ACHN (cell line): ENCODE results near the gene PER2.

Experiments
- DNase-seq: peaks from one replicate; pipeline ENCODE4 v3.0.0-alpha.2; 2015
- in situ Hi-C: cut with HindIII; loops from 2 replicates; pipeline ENCODE4 v1.10.0; 2017; ENCODE audit warnings: low sequenced_read_pairs, low pct_ligation_motif_present, low pct_unique_long_range_greater_than_20kb

PER2 gene

DNA sequence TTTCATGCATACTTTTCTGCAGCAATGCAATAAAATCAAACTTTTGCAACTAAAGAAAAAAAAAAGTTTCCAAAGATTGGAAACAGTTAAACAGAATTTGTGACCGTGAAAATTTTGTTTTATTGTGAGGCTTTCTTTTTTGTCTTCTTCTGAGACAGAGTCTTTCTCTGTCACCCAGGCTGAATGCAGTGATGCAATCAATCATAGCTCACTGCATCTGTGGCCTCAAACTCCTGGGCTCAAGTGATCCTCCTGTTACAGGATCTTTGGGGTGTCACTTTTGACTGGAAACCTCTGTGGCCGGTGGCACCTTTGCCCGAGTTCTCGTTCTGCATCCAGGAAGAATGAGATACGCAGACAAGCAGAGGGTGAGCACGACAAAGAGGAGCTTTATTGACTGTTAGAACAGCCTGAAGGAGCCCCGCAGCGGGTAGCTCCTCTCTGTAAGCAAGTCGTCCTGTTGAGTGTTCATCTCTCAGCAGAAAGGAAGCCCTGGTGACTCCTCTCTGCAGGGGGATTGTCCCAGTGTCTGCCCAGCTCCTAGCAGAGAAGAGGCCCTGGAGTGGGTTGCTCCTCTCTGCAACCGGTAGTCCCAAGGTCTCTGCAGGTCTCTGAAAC, 68.0 kb downstream of the PER2 start:
- in situ Hi-C loops = no loop called here
- DNase-seq = no peak

GRCh38 chr2:238216651-238217184, 71.7 kb downstream of the PER2 start:
- no peak for DNase-seq
- in situ Hi-C loops = no loop called here

GRCh38 chr2:238207006-238207405, 81.4 kb downstream of the PER2 start:
- no peak for DNase-seq
- in situ Hi-C loops = no loop called here

GRCh38 chr2:238203973-238204683, 84.3 kb downstream of the PER2 start:
- in situ Hi-C loops = no loop called here
- no peak for DNase-seq

- in situ Hi-C loops = no loop called here
These were observed 85.1 kb downstream of the PER2 start, which contains the start of gene ILKAP for GRCh38 chr2:238203094-238203972. TSS of gene ILKAP (minus strand) at chr2:238203695. CDS start at chr2:238203553, 142 bp downstream.

DNA sequence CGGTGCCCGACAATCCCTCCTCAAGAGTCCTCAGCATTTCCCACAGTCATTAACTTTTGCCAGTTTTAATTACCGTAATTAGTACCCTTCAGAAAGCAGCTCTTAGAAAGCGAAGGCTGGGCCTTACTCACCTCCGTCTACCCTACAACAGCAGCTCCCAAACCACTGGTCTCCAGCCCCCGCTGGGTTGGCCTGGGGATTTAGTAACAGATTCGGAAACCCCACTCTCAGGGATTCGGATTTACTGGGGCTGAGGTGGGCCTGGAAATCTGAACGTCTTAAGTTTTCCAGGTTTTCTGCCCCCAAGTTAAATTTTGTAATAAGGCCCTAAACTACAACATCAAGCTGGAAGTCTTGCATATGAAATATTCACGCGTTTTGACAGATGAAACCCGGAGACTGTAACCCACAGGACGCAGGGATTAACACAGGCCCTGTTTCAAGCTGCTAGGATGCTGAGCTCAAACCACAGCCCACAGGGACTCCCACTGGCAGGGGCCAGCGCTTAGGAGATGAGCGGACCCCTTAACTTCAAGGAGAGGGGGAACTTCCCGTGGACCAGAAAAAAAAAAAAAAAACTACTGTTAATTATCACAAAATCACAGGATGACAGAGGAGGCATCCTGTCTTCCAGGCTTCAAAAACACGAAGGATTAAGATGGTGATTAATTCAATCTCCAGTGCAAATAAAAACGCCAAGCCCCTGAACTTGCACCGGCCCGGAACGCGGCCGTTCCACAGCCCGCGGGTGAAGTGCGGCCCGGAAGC, 85.9 kb downstream of the PER2 start:
- peak; percentile 6 for DNase-seq

More at GRCh38 chr2:238203094-238203972, 85.1 kb downstream of the PER2 start, which contains the start of gene ILKAP:
- peak; percentile 87 for DNase-seq

More for the DNA sequence above, 85.9 kb downstream of the PER2 start:
- in situ Hi-C loops = no loop called here
